COLO668 (cell line): ENCODE results near the gene PPP6C.
"Not testable (repeated sequence)": the region's sequence is repeated elsewhere in the genome, so short reads cannot be mapped to it uniquely, and the experiment has no call there.

Experiments used
- DNase-seq: peaks from one replicate; lab custom pipeline; 2025; ENCODE audit not compliant: unreplicated experiment; lab: John Stamatoyannopoulos, UW

Gene PPP6C

GRCh38 chr9:125142560-125143376, 46.8 kb downstream of the PPP6C start:
- DNase-seq, result peak; percentile 51

GRCh38 chr9:125141751-125142150, 47.9 kb downstream of the PPP6C start:
- DNase-seq, result no peak

GRCh38 chr9:125141251-125141650, 48.4 kb downstream of the PPP6C start:
- DNase-seq, result no peak

- DNase-seq, result no peak
Measured at GRCh38 chr9:125140576-125140975, 49.0 kb downstream of the PPP6C start.

DNA sequence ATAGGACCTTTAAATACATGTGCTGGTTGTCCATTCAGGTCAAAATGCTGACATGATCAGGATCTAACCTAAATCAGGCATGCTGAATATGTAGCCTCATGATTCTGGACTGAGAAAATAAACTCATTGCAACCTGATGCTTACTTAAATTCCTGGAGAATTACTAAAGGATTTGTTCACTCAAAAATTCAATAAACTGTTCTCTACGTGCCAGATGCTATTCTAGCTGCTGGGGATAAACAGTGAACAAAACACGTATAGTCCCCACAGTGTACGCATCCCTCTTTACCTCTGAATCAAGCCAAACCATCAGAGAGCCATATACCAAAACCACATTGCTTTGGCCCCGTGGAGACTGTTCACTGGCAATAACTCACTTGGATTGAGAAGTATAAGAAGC, 52.4 kb downstream of the PPP6C start:
- DNase-seq, result no peak

DNA sequence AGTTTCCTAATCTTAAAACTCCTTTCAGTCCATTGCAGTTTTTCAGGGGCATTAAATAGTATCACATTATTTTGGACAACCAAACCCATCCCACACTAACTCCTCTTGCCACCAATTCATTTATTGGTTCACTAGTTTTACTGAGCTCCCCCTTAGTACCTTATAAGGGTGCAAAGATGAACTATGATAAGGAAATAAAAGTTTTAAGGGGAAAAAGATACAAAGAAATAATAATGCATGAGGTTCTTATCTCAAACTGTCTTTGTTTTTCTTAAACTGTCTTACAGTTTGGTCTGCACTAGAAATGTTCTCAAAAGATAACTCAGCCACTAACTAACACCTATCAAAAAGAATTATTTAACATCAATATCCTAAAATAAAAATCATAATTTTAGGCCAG, 54.6 kb downstream of the PPP6C start:
- DNase-seq, result no peak

- no peak for DNase-seq
Measured at GRCh38 chr9:125133403-125134329, 55.9 kb downstream of the PPP6C start.

DNA sequence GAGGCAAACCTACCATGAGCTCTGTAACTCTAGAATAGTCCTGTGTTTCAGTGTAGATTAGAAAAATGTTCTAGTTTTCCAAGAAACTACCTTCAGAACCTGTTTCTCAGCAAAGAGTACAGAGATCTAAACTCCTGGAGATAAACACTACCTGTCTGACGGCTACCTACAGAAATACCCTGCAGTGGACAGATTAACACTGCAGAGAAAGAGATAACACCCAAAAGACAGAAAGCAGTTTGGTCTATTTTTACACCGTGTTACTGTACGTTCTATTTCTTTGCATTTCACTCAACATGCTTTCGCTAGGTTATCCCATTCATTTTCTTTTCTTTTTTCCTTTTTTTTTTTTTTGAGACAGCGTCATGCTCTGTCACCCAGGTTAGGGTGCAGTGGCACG, 57.8 kb downstream of the PPP6C start:
- no peak for DNase-seq

DNA sequence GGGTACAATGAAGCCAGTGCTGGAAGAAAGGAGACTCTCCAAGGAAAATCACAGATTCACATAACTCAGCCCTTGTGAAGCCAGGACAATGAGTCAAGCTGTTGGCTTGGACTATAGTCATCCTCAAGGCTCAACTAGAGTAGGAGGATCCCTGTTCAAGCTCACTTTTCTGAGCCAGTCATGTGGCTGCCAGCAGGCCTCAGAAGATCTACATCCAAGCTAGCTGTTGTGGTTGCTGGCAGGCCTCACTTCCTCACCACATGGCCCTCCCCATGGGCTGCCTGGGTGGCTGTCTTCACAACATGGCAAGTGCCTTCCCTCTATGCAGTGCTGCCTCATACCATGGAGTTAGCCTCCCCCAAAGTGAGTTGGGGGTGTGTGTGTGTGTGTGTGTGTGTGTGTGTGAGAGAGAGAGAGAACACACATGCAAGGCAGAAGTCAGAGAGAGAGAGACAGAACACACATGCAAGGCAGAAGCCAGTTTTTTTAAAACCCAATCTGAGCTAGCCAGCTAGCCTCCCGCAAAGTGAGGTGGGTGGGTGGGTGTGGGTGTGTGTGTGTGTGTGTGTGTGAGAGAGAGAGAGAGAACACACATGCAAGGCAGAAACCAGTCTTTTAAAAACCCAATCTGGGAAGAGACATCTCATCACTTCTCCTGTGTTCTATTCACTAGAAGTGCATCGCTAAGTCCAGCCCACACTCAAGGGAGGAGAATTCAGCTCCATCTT, 63.4 kb downstream of the PPP6C start:
- no peak for DNase-seq

DNA sequence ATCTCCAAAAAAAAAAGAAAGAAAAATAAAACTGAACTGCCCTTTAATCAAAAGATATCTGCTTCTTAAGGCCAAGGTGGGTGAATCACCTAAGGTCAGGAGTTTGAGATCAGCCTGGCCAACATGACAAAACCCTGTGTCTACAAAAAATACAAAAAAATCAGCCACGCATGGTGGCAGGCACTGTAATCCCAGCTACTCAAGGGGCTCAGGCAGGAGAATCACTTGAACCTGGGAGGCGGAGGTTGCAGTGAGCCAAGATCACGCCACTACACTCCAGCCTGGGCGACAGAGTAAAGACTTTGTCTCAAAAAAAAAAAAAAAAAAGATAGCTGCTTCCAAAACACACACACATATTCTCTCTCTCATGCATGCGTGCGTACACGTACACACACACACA, 64.1 kb downstream of the PPP6C start:
- no peak for DNase-seq

DNA sequence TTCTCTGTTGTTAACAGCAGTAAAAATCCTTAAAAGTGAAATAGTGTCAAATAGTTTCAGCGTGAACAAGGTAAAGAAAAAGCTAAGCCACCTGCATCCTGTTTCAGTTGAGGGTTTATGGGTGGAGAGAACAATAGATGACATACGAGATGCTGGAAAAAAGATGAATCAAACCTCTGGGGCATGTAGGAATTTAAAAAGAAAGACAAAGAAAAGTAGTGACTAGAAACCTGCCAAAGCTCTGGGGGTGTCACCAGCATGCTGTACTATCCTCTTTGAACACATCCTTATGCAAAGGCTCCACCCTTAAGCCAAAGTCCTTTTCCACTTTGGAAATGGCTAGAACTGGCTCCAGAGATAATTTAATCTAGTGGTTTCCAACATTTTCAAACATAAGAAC, 68.5 kb downstream of the PPP6C start:
- no peak for DNase-seq

- no peak for DNase-seq
Measured at GRCh38 chr9:125119643-125120286, 69.8 kb downstream of the PPP6C start.

DNA sequence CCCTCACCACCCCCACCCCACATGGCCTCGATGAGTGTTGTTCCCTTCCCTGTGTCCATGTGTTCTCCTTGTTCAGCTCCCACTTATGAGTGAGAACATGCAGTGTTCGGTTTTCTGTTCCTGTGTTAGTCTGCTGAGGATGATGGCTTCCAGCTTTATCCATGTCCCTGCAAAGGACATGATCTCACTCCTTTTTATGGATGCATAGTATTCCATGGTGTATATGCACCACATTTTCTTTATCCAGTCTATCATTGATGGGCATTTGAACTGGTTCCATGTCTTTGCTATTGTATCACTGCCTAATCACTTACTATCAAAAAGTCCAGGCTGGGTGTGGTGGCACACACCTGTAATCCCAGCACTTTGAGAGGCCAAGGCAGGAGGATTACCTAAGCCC, 70.9 kb downstream of the PPP6C start:
- not testable (repeated sequence) for DNase-seq

- DNase-seq, result not testable (repeated sequence)
Measured at GRCh38 chr9:125114503-125114902, 75.1 kb downstream of the PPP6C start.

DNA sequence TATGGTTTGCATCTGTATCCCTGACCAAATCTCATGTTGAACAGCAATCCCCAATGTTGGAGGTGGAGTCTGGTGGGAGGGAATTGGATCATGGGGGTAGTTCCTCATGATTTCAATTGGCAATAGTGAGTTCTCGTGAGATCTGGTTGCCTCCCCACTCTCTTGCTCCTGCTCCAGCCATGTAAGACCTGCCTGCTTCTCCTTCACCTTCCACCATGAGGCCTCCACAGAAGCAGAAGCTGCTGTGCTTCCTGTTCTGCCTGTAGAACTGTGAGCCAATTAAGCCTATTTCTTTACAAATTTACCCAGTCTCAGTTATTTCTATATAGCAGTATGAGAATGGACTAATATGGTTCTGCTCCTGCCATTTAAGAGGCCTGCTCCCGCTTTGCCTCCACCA, 79.1 kb downstream of the PPP6C start:
- no peak for DNase-seq

GRCh38 chr9:125108541-125108940, 81.1 kb downstream of the PPP6C start:
- not testable (repeated sequence) for DNase-seq

GRCh38 chr9:125106285-125106893, 83.2 kb downstream of the PPP6C start:
- no peak for DNase-seq

- DNase-seq, result no peak
Measured at GRCh38 chr9:125103770-125104460, 85.7 kb downstream of the PPP6C start.

GRCh38 chr9:125103021-125103420, 86.6 kb downstream of the PPP6C start:
- no peak for DNase-seq

- DNase-seq, result no peak
Measured at GRCh38 chr9:125100822-125101221, 88.8 kb downstream of the PPP6C start.
